NCI-H345 treated with DMSO at 0.1 percent for 48 hours (cell line): Measurements from ENCODE around the gene EFCAB6.
A peak's percentile ranks its signal among the peaks of the same experiment; 100 is the strongest.

Source experiments
- DNase-seq: peaks from one replicate; lab custom pipeline; 2025; ENCODE audit not compliant: unreplicated experiment; lab: John Stamatoyannopoulos, UW

EFCAB6 gene

GRCh38 chr22:43554694-43555365, 257.3 kb downstream of the EFCAB6 start:
- DNase-seq = no peak

DNA sequence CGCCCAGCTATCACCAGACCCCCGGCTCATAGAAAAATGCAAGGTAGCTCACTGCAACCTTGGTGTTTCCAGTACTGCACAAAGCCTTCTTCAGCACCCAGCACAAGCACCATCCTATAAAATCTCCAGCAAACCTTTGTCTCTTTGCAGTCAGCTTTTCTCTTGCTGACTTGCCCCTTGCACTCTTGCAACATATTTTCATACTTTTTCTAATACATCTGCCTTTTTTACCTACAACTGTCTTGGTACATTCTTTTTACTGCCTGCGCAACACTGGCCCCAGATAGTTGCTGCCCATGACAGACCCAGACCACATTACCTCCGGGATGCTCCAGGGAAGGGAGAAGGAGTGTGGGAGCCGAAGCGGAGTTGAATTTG, 257.9 kb downstream of the EFCAB6 start:
- DNase-seq = no peak

GRCh38 chr22:43553451-43554258, 258.4 kb downstream of the EFCAB6 start:
- DNase-seq = no peak

DNA sequence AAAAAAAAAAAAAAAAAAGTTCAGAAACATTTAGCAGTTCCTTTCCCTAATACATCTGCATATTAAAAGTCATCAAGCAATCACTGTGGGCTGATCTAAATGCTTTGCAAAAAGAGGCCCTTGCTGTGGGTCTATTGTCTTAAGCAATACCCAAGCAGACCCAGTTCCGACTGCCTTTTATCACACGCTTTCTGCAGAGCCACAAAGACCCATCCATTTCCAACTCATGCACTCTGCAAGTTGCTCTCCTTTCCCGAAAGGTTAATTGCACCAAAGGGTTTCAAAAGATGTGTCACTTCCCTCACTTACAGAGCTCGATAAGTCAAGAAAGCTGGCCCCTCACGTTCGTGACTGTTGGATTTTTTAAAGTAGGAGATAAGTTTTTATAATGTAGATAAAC, 261.4 kb downstream of the EFCAB6 start:
- DNase-seq = no peak

DNA sequence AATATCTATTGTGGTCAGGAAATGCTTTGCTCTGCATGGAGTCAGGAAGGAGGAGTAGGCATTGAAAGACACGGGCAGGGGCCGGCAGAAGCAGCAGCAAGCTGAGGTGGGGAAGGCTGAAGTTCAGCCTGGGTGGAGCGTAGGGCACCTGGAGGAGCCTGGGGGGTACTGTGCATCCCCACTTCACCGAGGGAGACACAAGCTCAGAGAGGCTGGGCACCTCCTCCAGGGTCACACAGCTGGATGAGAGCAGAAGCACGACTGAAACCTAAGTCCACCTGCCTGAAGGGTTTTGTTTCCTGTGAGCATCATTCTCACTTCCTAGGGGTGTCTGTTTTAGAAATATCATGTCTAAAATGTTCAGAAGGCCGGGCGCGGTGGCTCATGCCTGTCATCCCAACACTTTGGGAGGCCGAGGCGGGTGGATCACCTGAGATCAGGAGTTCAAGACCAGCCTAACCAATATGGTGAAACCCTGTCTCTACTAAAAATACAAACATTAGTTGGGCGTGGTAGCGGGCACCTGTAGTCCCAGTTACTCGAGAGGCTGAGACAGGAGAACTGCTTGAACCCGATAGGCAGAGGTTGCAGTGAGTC, 262.0 kb downstream of the EFCAB6 start:
- no peak for DNase-seq

- no peak for DNase-seq
These were observed 265.9 kb downstream of the EFCAB6 start for GRCh38 chr22:43546186-43546585.

DNA sequence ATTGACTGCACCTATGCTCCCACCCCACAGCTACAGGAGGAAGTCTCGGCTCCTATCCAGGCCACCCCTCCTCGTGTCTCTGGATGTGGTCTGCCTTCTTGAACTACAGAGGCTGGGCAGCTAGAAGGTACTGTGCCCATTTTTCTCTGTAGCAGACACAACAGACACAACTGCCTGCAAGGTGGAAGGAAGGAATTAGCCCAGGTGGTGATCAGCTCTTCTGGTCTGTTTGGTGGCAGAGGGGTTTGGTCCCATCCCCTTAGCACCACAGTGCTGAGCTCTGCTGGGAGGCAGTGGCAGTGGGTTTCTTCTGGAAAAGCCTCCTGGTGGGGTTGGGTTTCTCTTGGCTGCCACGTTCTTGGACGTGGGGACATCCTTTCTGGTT, 267.8 kb downstream of the EFCAB6 start:
- DNase-seq = no peak

DNA sequence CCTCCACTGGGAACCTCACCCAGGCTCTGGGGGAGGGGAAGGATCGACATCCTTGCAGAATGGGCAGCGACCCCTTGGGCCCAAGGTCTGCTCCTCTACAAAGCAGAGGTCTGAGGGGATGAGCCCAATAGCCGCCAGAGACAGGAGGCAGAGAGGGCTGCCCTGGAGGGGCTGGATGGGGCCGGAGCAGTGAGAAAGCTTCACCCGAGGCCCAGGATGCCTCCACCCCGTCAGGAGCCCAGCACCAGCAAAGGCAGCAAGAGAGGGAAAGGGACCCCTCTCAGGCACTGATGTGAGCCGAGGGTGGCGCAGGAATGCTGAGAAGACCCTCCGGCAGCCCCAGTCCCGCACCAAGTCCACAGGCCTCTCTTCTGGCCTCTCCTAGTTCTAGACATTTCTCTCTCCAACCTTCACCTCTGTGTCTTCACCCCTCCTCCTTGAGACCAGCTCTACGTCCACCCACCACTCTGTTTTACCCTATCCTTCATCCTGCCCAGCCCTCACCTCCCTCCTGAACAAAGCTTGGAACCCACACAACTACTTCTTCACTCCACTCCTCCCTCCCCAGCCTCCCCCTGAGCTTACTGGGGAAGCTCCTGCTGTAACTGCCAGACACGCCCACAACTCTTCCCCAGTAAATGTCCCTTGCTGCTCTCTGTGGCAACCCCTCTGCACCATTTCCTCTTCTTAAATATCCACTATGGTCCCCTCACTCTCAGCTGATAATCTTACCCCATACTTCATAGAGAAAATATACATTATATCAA, 268.4 kb downstream of the EFCAB6 start:
- DNase-seq = no peak

GRCh38 chr22:43542681-43543521, 269.2 kb downstream of the EFCAB6 start:
- DNase-seq = no peak

GRCh38 chr22:43541462-43542407, 270.4 kb downstream of the EFCAB6 start:
- no peak for DNase-seq

- DNase-seq = no peak
These were observed 271.1 kb downstream of the EFCAB6 start for GRCh38 chr22:43541022-43541421.

DNA sequence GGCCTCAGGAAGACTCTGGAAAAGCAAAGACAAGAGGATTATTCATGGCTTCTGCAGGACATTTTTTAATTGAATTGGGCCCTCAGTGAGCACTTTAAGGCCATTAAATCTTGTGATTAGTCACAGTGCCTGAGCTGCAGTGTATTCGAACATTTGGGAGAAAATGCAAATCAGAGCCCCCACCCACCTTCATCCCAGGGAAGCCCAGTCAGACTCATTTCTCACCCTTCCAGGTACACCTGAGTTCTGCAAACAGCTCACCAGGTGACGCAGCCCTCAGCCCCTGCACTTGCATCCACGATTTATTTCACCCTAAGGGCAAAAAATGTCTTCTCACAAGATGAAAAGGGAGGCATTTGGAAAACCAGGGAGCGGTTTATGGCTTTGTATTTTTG, 271.6 kb downstream of the EFCAB6 start:
- peak; percentile 12 for DNase-seq

GRCh38 chr22:43539572-43540528, 272.3 kb downstream of the EFCAB6 start:
- no peak for DNase-seq

DNA sequence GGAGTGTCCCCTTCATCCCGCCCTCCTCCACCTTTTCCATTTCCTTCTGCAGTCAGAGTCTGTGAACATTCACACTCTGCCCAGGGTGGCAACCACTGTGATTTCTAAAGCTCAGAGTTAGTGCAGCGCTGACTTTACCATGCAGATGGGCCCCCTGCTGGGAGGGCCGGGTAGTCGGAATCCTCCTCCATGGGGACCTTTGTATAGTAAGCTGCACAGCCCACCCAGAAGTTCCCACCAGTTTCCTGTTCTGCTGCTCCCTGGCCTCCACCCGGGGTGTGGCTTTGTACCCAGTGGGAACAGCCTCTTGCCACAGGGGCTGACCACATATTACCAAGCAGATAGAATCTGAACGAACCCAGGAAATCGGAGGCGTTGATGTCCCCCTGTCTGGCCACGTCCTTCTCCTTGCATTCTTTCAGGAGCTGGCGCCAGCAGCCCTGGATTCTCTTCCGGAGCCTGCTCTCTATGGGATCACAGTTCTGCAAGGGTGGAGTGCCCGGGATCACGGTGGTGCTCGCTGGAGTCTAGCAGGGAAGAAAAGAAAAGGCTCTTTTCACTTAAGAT, 275.0 kb downstream of the EFCAB6 start:
- no peak for DNase-seq

GRCh38 chr22:43535741-43536140, 276.4 kb downstream of the EFCAB6 start:
- DNase-seq = no peak

GRCh38 chr22:43535336-43535735, 276.8 kb downstream of the EFCAB6 start:
- no peak for DNase-seq

- DNase-seq = no peak
These were observed 277.2 kb downstream of the EFCAB6 start for GRCh38 chr22:43534916-43535315.
